HCT116 (cell line): ENCODE data around the gene CCDC188. TPM values are rescaled to one million over a fixed set of nuclear protein-coding genes. Genes with fewer than 3 reads are reported as not detected.

Experiments
- ATAC-seq: fragments of 200-7000 bp; cut with Tn5 transposase; 2 replicates; pipeline ENCODE4 v1.9.1; 2020; ENCODE audit warnings: mild to moderate bottlenecking, moderate library complexity
- BruUV-seq: library from RNA; stranded (reverse); fragments of 400-500 nt; replicated peaks from 2 replicates; lab custom pipeline; 2021; lab: Mats Ljungman, UMichigan
- CTCF ChIA-PET: fragments of 300-600 bp; sonication (Branson Sonifier 250); formaldehyde crosslinking; loops from one replicate; lab custom pipeline; 2021; ENCODE audit warnings: antibody characterized with exemption; lab: Charles Lee
- POLR2A ChIA-PET: fragments of 300-600, 350-600 bp; sonication (Branson Sonifier 250); formaldehyde crosslinking; loops from one replicate; lab custom pipeline; 2021; ENCODE audit warnings: antibody characterized with exemption; lab: Charles Lee
- RAD21 ChIA-PET, 2 experiments: fragments of 300-600 bp; sonication (Branson Sonifier 250); formaldehyde crosslinking; loops; one replicate each; lab custom pipeline; 2023; ENCODE audit warnings: low total read pairs in 2 of 2; ENCODE audit not compliant: uncharacterized antibody in 2 of 2, unreplicated experiment in 2 of 2, low non-redundant PET in 1 of 2; lab: Charles Lee
- DNase-seq: peaks from one replicate; pipeline ENCODE4 v3.0.0-alpha.2; 2010; ENCODE audit warnings: low read depth, low spot score
- H2AFZ ChIP-seq: fragments of 200-600 bp; shearing (Covaris generic), sonication (generic); 2 replicates; pipeline ENCODE4 v1.6.1; 2017; ENCODE audit warnings: low read depth, mixed run types, mixed read lengths, antibody characterized with exemption, low read length; ENCODE audit not compliant: poor library complexity, severe bottlenecking
- H3K27ac ChIP-seq: 2 replicates; pipeline ENCODE4 v1.5.1; 2012; ENCODE audit warnings: low read depth, low read length
- H3K27me3 ChIP-seq: fragments of 200-600 bp; sonication (generic); 2 replicates; pipeline ENCODE4 v1.6.1; 2016; ENCODE audit warnings: mixed run types, low read length, mixed read lengths; ENCODE audit not compliant: insufficient read depth
- H3K36me3 ChIP-seq, 2 experiments: fragments of 200-500 bp in 1 of 2; fragments of 200-600 bp in 1 of 2; sonication (Bioruptor generic) in 1 of 2; sonication (generic) in 1 of 2; 2 replicates each; pipeline versions ENCODE4 v1.5.1 to v1.6.1; 2014 to 2016; ENCODE audit warnings: low read length in 2 of 2, inconsistent platforms in 1 of 2, mixed read lengths in 1 of 2, mixed run types in 1 of 2; ENCODE audit not compliant: insufficient read depth in 2 of 2, control insufficient read depth in 1 of 2
- H3K4me1 ChIP-seq, 2 experiments: fragments of 200-600 bp in 1 of 2; sonication (generic) in 1 of 2; 2 replicates each; pipeline versions ENCODE4 v1.5.1 to v1.6.1; 2012 to 2017; ENCODE audit warnings: low read length in 2 of 2, inconsistent platforms in 1 of 2, mild to moderate bottlenecking in 1 of 2, mixed read lengths in 1 of 2, mixed run types in 1 of 2, moderate library complexity in 1 of 2; ENCODE audit not compliant: insufficient read depth in 2 of 2, control insufficient read depth in 1 of 2
- H3K4me2 ChIP-seq: fragments of 200-600 bp; sonication (generic); 2 replicates; pipeline ENCODE4 v1.6.1; 2017; ENCODE audit warnings: mixed run types, low read length, mixed read lengths
- H3K4me3 ChIP-seq, 2 experiments: fragments of 200-600 bp in 1 of 2; sonication (generic) in 1 of 2; replicated peaks in 1 of 2; 2 replicates each; pipeline ENCODE4 v1.5.1; 2011 to 2016; ENCODE audit warnings: low read length in 2 of 2, control low read depth in 1 of 2, low read depth in 1 of 2, mild to moderate bottlenecking in 1 of 2, mixed read lengths in 1 of 2, mixed run types in 1 of 2
- H3K79me2 ChIP-seq: fragments of 200-600 bp; sonication (generic); 2 replicates; pipeline ENCODE4 v1.6.1; 2017; ENCODE audit warnings: mild to moderate bottlenecking, mixed run types, low read length, moderate library complexity, mixed read lengths; ENCODE audit not compliant: insufficient read depth
- H3K9ac ChIP-seq: fragments of 200-600 bp; sonication (generic); 2 replicates; pipeline ENCODE4 v1.6.1; 2016; ENCODE audit warnings: low read length, mixed read lengths
- H3K9me2 ChIP-seq: fragments of 200-600 bp; sonication (generic), shearing (Covaris generic); 2 replicates; pipeline ENCODE4 v1.6.1; 2017; ENCODE audit warnings: mixed run types, mild to moderate bottlenecking, moderate library complexity; ENCODE audit not compliant: insufficient read depth
- H3K9me3 ChIP-seq, 2 experiments: fragments of 200-500 bp in 1 of 2; fragments of 200-600 bp in 1 of 2; sonication (Bioruptor generic) in 1 of 2; sonication (generic) in 1 of 2; 2 replicates each; pipeline ENCODE4 v1.6.1; 2014 to 2017; ENCODE audit warnings: low read length in 2 of 2, mixed read lengths in 2 of 2, inconsistent platforms in 1 of 2, low read depth in 1 of 2, mild to moderate bottlenecking in 1 of 2, mixed run types in 1 of 2, moderate library complexity in 1 of 2; ENCODE audit not compliant: control insufficient read depth in 1 of 2, insufficient read depth in 1 of 2
- H4K20me1 ChIP-seq: fragments of 200-600 bp; sonication (generic), shearing (Covaris generic); 2 replicates; pipeline ENCODE4 v1.6.1; 2017; ENCODE audit warnings: mixed run types, mild to moderate bottlenecking, moderate library complexity; ENCODE audit not compliant: insufficient read depth
- CEBPB ChIP-seq: IDR thresholded peaks from 2 replicates; pipeline ENCODE4 v1.6.1; 2012; ENCODE audit warnings: low read depth
- ELF1 ChIP-seq: IDR thresholded peaks from 2 replicates; pipeline ENCODE4 v1.6.1; 2012; ENCODE audit warnings: low read depth, borderline replicate concordance
- EZH2phosphoT487 ChIP-seq: fragments of 200-600 bp; IDR thresholded peaks from 2 replicates; pipeline ENCODE4 v1.6.1; 2018; ENCODE audit warnings: antibody characterized with exemption, borderline replicate concordance
- FOSL1 ChIP-seq: IDR thresholded peaks from 2 replicates; pipeline ENCODE4 v1.6.1; 2012; ENCODE audit warnings: low read depth
- JUND ChIP-seq: IDR thresholded peaks from 2 replicates; pipeline ENCODE4 v1.6.1; 2012
- POLR2A ChIP-seq: IDR thresholded peaks from 2 replicates; pipeline ENCODE4 v1.7.0; 2011; ENCODE audit warnings: borderline replicate concordance; ENCODE audit not compliant: insufficient read depth, insufficient read length; ENCODE audit errors: extremely low read depth
- POLR2AphosphoS5 ChIP-seq: IDR thresholded peaks from 2 replicates; pipeline ENCODE4 v1.6.1; 2011; ENCODE audit warnings: mild to moderate bottlenecking, low read depth, low read length, moderate library complexity
- RAD21 ChIP-seq: IDR thresholded peaks from 2 replicates; pipeline ENCODE4 v1.6.1; 2012; ENCODE audit warnings: low read depth, mild to moderate bottlenecking
- SP1 ChIP-seq: IDR thresholded peaks from 2 replicates; pipeline ENCODE4 v1.6.1; 2012; ENCODE audit warnings: low read depth
- SRF ChIP-seq: IDR thresholded peaks from 2 replicates; pipeline ENCODE4 v1.6.1; 2012; ENCODE audit warnings: low read depth
- TCF7L2 ChIP-seq: IDR thresholded peaks from 2 replicates; pipeline ENCODE4 v1.7.0; 2011; ENCODE audit warnings: borderline replicate concordance, inconsistent platforms; ENCODE audit not compliant: insufficient read depth, insufficient read length; ENCODE audit errors: extremely low read depth
- YY1 ChIP-seq: IDR thresholded peaks from 2 replicates; pipeline ENCODE4 v1.6.1; 2011; ENCODE audit warnings: low read length, low read depth, moderate library complexity, mild to moderate bottlenecking; ENCODE audit not compliant: insufficient replicate concordance; ENCODE audit errors: extremely low read depth
- intact Hi-C: fragments of 100-400 bp; cut with micrococcal nuclease; formaldehyde crosslinking; loops from 2 replicates; pipeline ENCODE4 v1.10.0; 2022
- total RNA-seq: library from RNA; stranded (reverse); gene quantifications from one replicate; pipeline ENCODE4 v1.2.1, GENCODE V29; 2021; ENCODE audit not compliant: unreplicated experiment
- TF ChIP-seq, protein P1 (sequence below): IDR thresholded peaks from 2 replicates; pipeline ENCODE4 v1.6.1; 2012
- TF ChIP-seq, protein P2 (sequence below): IDR thresholded peaks from 2 replicates; pipeline ENCODE4 v1.6.1; 2012; ENCODE audit warnings: low read depth

CCDC188 gene
- total RNA-seq, 1 experiment from 2014 or later: not detected

DNA sequence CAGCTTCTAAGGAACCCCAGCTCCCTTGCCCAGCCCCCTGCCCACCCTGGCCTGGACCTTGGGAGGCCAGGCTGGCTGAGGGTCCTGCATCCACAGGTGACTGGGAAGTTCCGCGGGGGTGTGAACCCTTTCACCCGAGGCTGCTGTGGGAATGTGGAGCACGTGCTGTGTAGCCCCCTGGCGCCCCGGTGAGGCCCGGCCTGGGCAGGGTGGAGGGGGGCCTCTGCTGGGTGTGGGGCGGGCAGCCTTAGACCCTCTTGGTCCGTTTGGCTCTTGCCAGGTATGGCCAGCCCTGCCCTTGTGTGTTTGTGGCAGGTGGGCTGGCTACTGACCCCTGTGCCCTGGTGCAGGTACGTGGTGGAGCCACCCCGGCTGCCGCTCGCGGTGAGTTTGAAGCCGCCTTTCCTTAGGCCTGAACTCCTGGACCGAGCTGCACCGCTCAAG is 10.3 kb downstream of the CCDC188 start:
- Histone ChIP-seq H3K4me1 (peaks cover 4 to 12% of the 10 kb centered on the region in 2 experiments; a peak in 2 of 4 replicates), H3K9me2 (no peaks in the 10 kb centered on the region), H3K9ac (no peak overlapping the region), H2AFZ (no peak overlapping the region), H3K9me3 (no peaks in the 10 kb centered on the region), H3K27me3 (no peaks in the 10 kb centered on the region), H3K27ac (no peak overlapping the region), H3K4me3 (no peak overlapping the region), H3K36me3 (peaks cover 5 to 12% of the 10 kb centered on the region in 2 experiments; a peak in 2 of 4 replicates), H3K4me2 (no peak overlapping the region), H3K79me2 (peaks cover 44% of the 10 kb centered on the region), H4K20me1 (no peaks in the 10 kb centered on the region)
- CTCF ChIA-PET: no interaction called here
- POLR2A ChIA-PET: no interaction called here
- no TSS peak for BruUV-seq
- intact Hi-C loops: no loop called here
- RAD21 ChIA-PET: no interaction called here
- ATAC-seq (no peak), DNase-seq (no peak)
- TF ChIP-seq, protein P1, sequence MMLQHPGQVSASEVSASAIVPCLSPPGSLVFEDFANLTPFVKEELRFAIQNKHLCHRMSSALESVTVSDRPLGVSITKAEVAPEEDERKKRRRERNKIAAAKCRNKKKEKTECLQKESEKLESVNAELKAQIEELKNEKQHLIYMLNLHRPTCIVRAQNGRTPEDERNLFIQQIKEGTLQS: no peak
- TF ChIP-seq FOSL1 (no peak), SRF (no peak), EZH2phosphoT487 (no peak), JUND (no peak), SP1 (no peak), TCF7L2 (no peak), POLR2A (no peak), POLR2AphosphoS5 (no peak), ELF1 (no peak), CEBPB (no peak), YY1 (no peak), RAD21 (no peak)
- TF ChIP-seq, protein P2, sequence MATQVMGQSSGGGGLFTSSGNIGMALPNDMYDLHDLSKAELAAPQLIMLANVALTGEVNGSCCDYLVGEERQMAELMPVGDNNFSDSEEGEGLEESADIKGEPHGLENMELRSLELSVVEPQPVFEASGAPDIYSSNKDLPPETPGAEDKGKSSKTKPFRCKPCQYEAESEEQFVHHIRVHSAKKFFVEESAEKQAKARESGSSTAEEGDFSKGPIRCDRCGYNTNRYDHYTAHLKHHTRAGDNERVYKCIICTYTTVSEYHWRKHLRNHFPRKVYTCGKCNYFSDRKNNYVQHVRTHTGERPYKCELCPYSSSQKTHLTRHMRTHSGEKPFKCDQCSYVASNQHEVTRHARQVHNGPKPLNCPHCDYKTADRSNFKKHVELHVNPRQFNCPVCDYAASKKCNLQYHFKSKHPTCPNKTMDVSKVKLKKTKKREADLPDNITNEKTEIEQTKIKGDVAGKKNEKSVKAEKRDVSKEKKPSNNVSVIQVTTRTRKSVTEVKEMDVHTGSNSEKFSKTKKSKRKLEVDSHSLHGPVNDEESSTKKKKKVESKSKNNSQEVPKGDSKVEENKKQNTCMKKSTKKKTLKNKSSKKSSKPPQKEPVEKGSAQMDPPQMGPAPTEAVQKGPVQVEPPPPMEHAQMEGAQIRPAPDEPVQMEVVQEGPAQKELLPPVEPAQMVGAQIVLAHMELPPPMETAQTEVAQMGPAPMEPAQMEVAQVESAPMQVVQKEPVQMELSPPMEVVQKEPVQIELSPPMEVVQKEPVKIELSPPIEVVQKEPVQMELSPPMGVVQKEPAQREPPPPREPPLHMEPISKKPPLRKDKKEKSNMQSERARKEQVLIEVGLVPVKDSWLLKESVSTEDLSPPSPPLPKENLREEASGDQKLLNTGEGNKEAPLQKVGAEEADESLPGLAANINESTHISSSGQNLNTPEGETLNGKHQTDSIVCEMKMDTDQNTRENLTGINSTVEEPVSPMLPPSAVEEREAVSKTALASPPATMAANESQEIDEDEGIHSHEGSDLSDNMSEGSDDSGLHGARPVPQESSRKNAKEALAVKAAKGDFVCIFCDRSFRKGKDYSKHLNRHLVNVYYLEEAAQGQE: no peak
